ENCODE data around the gene ARL9. TPM values are rescaled to one million over a fixed set of nuclear protein-coding genes. Genes with fewer than 3 reads are reported as not detected.

Gene ARL9
- total and polyA plus RNA-seq, 7 donors, result 0.09 to 0.25 (median 0.15) TPM; not detected in 4

DNA sequence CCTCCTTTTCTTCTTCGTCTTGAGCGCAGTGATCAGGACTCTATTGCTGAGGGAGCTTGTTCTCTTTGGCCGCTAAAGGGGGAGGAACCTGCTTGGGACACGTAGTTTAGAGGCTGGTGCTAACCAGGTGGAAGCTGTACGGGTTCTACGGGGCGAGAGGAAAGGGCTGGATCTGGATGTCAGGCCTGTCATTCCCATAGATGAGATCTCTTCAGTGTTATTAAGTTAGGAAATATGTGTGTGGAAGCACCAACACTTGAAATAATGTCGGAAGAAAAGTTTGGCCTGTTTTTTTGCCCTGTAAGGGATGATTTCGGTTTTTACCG, 37.5 kb upstream of the ARL9 start:
- peak overlapping the region; percentile 75 for H3K4me3 ChIP-seq
- no peaks in the 10 kb centered on the region for H3K9me3 ChIP-seq
- no peak for DNase-seq
- TF ChIP-seq, protein P1, sequence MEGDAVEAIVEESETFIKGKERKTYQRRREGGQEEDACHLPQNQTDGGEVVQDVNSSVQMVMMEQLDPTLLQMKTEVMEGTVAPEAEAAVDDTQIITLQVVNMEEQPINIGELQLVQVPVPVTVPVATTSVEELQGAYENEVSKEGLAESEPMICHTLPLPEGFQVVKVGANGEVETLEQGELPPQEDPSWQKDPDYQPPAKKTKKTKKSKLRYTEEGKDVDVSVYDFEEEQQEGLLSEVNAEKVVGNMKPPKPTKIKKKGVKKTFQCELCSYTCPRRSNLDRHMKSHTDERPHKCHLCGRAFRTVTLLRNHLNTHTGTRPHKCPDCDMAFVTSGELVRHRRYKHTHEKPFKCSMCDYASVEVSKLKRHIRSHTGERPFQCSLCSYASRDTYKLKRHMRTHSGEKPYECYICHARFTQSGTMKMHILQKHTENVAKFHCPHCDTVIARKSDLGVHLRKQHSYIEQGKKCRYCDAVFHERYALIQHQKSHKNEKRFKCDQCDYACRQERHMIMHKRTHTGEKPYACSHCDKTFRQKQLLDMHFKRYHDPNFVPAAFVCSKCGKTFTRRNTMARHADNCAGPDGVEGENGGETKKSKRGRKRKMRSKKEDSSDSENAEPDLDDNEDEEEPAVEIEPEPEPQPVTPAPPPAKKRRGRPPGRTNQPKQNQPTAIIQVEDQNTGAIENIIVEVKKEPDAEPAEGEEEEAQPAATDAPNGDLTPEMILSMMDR (IDR thresholded peaks at IDR 0.05), result no peak
- intact Hi-C loops (cut with DNase I), result no loop called here
- H3K36me3 ChIP-seq (ENCODE audit: insufficient read depth in 1 of 2, low read depth in 1 of 2), result peaks cover 3 to 47% of the 10 kb centered on the region in 2 donors
- peaks cover 33% of the 10 kb centered on the region for H3K4me1 ChIP-seq
- peak overlapping the region; percentile 92 for H3K27ac ChIP-seq
- peak in 3 of 4 donors; percentile 44 to 56 (median 52) for ATAC-seq
- no peaks in the 10 kb centered on the region for H3K27me3 ChIP-seq (ENCODE audit: insufficient read depth in 3 of 3, low read length in 2 of 3)
- 0 to 1% (median 1%) methylated on average over 10 of the region's 10 CpGs for WGBS, 3 donors

DNA sequence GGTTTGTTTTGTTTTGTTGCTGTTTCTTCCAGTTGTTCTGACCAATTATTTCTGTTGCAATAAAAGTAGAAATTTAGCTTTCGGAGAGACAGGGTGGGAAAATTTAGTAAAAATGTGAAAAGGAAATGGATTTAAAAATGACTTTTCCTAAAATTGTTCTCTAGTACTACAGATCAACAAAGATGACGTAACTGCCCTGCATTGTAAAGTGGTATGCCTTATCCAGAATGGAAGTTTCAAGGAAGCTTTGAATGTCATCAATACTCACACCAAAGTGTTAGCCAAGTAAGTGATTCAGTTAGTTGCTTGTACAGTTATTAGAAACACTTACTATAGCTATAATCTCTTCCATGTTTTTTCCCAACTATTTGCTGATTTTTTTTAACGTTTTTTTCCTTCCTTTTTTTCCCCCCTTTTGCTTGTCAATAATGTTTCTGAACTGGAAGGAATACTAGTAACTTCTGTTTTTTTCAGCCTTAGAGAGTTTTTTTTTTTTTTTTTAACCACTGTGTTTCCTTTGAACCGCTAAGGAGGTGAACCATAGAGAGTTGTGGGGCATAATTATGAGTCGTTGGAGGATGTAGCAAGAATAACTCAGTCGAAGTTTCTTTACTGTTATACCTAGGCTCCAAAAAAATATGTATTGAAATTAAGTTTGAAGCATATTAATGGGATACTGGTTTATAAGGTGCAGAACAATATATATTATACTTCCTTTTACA, 35.9 kb upstream of the ARL9 start:
- intact Hi-C loops (cut with DNase I), result loop anchor here in 1 of 2 donors (10.0 kb wide), 1 partner anchor 555 kb away; no protein-coding TSS in a partner anchor
- ATAC-seq, result no peak
- 78 to 79% (median 78%) methylated on average over 6 of the region's 6 CpGs for WGBS, 3 donors
- Histone ChIP-seq H3K4me3 (peak overlapping the region; percentile 75), H3K4me1 (peaks cover 26% of the 10 kb centered on the region), H3K27ac (no peak overlapping the region), H3K36me3 (ENCODE audit: insufficient read depth in 1 of 2, low read depth in 1 of 2) (peaks cover 7 to 52% of the 10 kb centered on the region in 2 donors), H3K27me3 (ENCODE audit: insufficient read depth in 3 of 3, low read length in 2 of 3) (no peaks in the 10 kb centered on the region), H3K9me3 (no peaks in the 10 kb centered on the region)
- no peak for DNase-seq
- TF ChIP-seq, protein P1 (IDR thresholded peaks at IDR 0.05), result no peak

DNA sequence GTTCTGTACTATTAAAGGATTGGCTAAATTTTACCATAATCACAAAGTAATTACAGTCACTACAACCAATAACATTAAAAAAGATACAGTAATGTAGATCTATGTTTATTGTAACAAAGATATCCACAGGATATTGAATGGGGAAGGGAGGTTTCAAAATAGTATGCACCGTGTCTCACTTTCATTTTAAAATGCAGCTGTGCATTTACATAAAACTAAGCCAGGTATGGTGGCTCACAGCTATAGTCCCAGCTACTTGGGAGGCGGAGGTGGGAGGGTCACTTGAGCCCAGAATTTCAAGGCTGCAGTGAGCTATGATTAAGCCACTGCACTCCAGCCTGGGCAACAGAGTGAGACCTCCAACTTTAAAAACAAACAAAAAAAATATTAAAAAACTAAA, 29.7 kb upstream of the ARL9 start:
- H3K4me3 ChIP-seq, result no peak overlapping the region
- H3K9me3 ChIP-seq, result no peaks in the 10 kb centered on the region
- no peaks in the 10 kb centered on the region for H3K27me3 ChIP-seq (ENCODE audit: insufficient read depth in 3 of 3, low read length in 2 of 3)
- no peak for ATAC-seq
- H3K27ac ChIP-seq, result no peak overlapping the region
- TF ChIP-seq, protein P1 (IDR thresholded peaks at IDR 0.05), result no peak
- H3K36me3 ChIP-seq (ENCODE audit: insufficient read depth in 1 of 2, low read depth in 1 of 2), result peaks cover 13 to 100% of the 10 kb centered on the region in 2 donors
- H3K4me1 ChIP-seq, result no peaks in the 10 kb centered on the region
- WGBS, 3 donors, result 89 to 96% (median 89%) methylated on average over 2 of the region's 2 CpGs
- no peak for DNase-seq
- intact Hi-C loops (cut with DNase I), result loop anchor here in 1 of 2 donors (10.0 kb wide), 1 partner anchor 549 kb away; no protein-coding TSS in a partner anchor

DNA sequence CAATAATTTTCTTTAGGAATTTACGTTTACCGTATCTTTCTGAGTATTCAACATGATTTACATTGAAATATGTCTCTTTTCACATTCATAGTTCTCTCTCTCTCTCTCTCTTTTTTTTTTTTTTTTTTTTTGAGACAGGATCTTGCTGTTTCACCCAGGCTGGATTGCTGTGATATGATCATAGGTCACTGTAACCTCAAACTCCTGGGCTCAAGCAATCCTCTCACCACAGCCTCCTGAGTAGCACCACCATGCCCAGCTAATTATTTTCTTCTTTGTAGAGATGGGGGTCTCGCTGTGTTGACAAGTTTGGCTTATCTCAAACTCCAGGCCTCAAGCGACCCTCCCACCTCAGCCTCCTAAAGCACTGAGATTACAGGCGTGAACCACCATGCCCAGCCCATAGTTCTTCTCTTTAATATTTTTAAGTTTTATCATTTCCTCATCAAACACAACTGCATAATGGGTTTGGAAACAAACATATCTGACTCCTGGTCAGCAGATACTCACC, 28.3 kb upstream of the ARL9 start:
- no peaks in the 10 kb centered on the region for H3K9me3 ChIP-seq
- TF ChIP-seq, protein P1 (IDR thresholded peaks at IDR 0.05), result no peak
- DNase-seq, result no peak
- no peak overlapping the region for H3K27ac ChIP-seq
- intact Hi-C loops (cut with DNase I), result loop anchor here in 1 of 2 donors (10.0 kb wide), 1 partner anchor 548 kb away; no protein-coding TSS in a partner anchor
- no peaks in the 10 kb centered on the region for H3K27me3 ChIP-seq (ENCODE audit: insufficient read depth in 3 of 3, low read length in 2 of 3)
- 94 to 97% (median 95%) methylated on average over 5 of the region's 5 CpGs for WGBS, 3 donors
- H3K4me3 ChIP-seq, result no peak overlapping the region
- H3K36me3 ChIP-seq (ENCODE audit: insufficient read depth in 1 of 2, low read depth in 1 of 2), result peaks cover 10 to 95% of the 10 kb centered on the region in 2 donors
- H3K4me1 ChIP-seq, result no peaks in the 10 kb centered on the region
- ATAC-seq, result no peak
